ENCODE results near the gene STXBP5.

- TF ChIP-seq, protein P1, sequence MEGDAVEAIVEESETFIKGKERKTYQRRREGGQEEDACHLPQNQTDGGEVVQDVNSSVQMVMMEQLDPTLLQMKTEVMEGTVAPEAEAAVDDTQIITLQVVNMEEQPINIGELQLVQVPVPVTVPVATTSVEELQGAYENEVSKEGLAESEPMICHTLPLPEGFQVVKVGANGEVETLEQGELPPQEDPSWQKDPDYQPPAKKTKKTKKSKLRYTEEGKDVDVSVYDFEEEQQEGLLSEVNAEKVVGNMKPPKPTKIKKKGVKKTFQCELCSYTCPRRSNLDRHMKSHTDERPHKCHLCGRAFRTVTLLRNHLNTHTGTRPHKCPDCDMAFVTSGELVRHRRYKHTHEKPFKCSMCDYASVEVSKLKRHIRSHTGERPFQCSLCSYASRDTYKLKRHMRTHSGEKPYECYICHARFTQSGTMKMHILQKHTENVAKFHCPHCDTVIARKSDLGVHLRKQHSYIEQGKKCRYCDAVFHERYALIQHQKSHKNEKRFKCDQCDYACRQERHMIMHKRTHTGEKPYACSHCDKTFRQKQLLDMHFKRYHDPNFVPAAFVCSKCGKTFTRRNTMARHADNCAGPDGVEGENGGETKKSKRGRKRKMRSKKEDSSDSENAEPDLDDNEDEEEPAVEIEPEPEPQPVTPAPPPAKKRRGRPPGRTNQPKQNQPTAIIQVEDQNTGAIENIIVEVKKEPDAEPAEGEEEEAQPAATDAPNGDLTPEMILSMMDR (IDR thresholded peaks at IDR 0.05): no peak
- no peak for TF ChIP-seq POLR2A (IDR thresholded peaks at IDR 0.05)
Observed at GRCh38 chr6:147209762-147210449, 5.7 kb downstream of the STXBP5 start.
